Anterior cingulate cortex (tissue), 58 donors: ENCODE measurements around the gene MLLT1.

Source experiments
- DNase-seq, 58 donors: peaks; one replicate each; lab custom pipeline; 2025; lab: John Stamatoyannopoulos, UW

Gene MLLT1

DNA sequence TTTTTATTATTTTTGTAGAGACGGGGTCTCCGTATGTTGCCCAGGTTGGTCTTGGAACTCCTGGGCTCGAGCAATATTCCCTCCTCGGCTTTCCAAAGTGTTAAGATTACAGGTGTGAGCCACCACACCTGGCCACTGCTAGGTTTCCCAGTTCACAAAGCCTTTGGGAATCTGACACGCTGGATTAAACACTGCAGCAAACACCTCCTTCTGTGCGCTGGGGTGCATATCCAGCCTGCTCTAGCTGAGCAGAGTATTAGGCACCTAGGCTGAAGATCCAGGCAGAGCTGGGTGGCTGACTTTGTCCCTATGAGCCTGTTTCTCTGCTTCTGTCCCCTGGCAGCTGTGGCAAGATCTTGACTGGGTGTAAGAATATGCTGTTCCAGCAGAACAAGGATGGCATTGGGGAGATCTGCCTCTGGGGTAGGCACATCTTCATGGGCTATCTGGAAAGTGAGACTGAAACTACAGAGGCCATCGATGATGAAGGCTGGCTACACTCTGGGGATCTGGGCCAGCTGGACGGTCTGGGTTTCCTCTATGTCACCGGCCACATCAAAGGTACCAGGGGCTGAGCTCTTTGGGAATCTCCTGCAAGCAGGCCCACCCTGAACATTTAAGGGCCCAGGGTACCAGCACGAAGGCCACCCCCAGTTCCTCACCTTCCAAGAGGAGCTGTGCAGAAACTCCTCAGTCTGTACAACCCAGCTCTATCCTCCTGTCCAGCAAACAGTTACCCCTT, 94.5 kb downstream of the MLLT1 start:
- DNase-seq, result no peak

DNA sequence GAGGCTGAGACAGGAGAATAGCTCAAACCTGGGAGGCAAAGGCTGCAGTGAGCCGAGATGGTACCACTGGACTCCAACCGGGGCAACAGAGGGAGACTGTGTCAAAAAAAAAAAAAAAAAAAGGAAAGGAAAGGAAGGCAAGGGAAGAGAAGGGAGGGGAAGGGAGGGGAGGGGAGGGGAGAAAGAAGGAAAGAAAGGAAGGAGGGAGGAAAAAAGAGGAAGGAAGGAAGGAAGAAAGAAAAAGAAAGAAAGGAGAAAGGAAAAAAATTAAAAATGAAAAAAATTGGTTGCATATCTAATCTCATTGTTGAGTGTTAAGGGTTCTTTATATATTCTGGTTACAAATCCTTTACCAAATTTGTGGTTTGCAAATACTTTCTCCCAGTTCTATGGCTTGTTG, 98.7 kb downstream of the MLLT1 start:
- DNase-seq, result no peak

DNA sequence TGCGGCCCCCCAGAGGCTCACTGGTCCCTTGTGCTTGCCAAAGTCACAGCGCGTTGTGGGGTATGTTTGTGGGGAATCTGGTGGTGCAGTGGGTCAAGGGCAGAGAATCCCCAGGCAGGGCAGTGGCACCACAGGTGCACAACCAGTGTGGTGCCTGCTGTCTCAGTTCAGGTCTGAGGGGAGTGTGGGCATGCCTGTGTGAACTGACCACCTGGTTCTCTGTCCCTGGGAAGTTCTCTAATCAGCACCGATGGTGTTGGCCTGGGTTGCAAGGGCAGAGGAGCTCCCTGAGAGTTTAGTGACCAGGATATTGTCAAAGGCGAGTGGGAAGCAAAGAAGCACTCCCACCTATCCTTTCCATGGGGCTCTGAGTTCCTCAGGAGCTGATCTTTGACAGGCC, 106.6 kb downstream of the MLLT1 start:
- no peak for DNase-seq

DNA sequence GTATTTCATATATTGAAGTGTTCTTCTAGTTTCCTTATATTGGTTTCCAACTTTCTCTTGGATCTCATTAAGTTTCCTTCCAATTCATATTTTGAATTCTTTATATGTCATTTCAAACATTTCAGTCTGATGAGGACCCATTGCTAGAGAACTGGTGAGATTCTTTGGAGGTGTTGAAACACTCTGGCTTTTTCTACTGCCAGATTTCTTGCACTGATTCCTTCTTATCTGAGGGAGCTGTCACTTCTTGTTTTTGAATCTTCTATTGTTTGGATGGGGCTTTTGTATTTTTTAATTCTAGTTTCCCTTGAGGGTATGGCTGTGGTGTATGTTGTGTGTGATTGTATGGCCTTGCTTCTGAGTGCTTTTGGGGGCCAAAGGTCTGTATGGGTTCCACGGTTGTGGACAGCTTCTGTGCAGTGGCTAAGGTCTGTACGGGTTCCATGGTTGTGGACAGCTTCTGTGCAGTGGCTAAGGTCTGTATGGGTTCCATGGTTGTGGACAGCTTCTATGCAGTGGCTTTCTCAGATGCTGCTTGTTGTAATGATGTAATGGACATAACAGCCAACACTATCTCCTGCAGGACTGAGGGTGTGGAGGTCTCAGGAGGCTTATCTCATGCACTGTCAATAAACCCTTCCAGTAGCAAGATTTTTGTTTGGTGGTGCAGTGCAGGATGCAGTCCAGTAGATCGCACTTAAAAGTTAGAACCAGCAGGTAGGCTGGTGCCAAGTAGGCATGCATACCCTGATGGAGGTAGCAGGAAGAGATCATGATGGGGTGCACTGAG, 107.5 kb downstream of the MLLT1 start:
- DNase-seq, result no peak

DNA sequence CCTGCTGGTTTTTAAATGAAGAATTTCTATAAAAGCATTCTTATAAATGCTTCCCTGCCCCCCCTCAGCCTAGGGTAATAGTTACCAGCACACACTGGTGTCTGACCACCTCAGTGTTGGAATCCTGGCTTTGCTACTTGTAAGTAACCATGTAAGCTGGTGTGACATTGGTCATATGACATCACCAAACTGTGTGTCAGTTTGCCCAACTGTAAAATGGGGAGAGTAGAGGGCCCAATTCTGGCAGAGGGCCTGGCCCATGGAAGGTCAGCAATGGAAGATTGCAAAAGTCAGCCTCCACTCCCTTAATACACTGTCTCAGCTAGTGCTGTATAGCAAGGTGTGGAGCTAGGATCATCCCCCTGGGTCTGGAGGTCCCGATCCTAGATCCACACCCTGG, 112.7 kb downstream of the MLLT1 start:
- no peak for DNase-seq

DNA sequence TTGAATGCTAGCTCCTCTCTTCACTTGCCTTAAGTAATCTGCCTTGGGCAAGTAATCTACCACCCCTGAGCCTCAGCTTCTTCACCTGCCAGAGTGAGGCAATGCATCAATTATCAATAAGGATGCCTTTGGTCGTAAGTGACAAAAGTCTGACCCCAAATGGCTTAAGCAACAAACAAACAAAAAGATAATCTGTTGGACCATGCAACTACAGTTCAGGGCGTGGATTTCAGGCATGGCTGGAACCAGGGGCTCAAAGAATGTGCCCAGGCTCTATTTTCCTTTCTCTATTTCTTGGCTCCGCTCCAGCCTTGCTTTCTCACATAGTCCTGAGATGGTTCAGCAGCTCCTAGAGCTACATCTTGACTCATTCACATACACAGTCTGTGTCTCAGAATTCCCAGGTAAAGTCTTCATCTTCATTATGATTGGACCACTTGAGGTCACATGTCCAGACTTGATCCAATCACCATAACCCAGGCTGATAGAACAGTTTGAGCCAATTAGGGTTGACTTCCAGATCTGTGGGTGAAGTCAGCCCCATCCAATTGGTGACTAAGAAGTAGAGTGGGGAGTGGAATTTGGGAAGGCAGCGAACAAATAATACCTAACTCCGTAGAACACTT, 114.8 kb downstream of the MLLT1 start:
- no peak for DNase-seq

DNA sequence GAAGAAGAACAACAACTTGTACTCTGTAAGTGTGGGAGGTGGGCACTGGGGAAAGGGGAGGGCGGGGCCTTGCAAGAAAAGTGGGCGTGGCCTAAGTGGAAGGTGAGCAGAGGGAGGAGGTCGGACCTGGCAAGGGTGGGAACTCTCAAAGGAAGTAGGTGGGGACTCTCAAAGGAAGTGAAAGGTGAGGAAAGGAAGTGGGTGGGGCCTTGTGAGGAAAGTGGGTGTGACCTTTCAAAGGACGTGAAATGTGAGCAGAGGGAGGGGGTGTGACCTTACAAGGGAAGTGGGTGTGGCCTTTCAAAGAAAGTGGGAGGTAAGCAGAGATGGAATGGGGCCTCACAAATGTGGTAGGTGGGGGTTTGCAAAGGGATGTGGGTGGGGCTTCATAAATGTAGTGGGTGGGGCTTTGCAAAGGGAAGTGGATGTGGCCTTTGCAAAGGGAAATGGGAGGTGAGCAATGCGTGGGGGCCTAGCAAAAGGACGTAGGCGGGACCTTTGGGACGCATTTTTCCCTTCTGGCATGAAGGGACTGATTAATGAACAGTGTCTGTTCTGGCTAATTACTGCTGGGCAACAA, 118.4 kb downstream of the MLLT1 start:
- peak in 1 of 58 donors; percentile 26 for DNase-seq
